Left ventricle myocardium superior (tissue), 1 donor: ENCODE results near the gene IMPA2. TPM values are rescaled to one million over a fixed set of nuclear protein-coding genes. Genes with fewer than 3 reads are reported as not detected.
A peak's percentile ranks its signal among the peaks of the same experiment; 100 is the strongest.

Experiments
- ATAC-seq: fragments of 200-7000 bp; cut with Tn5 transposase; one replicate; pipeline ENCODE4 v1.9.1; 2020; ENCODE audit warnings: mild to moderate bottlenecking, moderate library complexity
- DNase-seq: peaks from one replicate; pipeline ENCODE4 v3.0.0-alpha.2; 2020
- intact Hi-C: fragments of 100-400 bp; cut with micrococcal nuclease; formaldehyde crosslinking; loops from one replicate; pipeline ENCODE4 v1.11.0; 2022
- total RNA-seq: library from RNA; stranded (reverse); fragmentation: NEBNext Ultra II Directional; extraction: Animal tissue kit (Norgen Biotek cat#: 25700); gene quantifications from one replicate; pipeline ENCODE4 v1.2.1, GENCODE V29; 2021
- donor health status: DM: no; HTN: yes; CAD: no; lungs with severe emphysema.

Gene IMPA2
- total RNA-seq, 1 donor from 2014 or later, result 73.3 TPM

DNA sequence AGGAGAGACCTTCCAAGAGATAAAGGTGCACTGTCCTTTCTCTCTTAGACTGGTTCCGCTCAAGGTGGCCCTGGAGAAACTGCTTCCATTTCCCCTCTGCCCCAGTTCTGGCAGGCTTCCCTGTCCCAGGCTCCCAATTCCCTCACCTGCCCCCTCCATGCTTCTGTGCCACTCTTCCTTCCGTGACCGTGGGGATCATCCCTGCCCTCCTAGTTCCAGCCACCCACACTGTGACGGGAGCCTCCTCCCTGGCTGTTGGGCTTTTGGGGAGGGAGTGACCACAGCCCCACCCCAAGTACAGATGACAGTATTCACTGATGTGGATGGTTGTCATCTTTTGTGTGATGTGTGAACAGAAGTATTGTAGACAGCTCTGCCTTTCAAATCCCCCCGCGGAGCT is 2.8 kb downstream of the IMPA2 start:
- no peak for DNase-seq
- no peak for ATAC-seq
- intact Hi-C loops, result no loop called here

DNA sequence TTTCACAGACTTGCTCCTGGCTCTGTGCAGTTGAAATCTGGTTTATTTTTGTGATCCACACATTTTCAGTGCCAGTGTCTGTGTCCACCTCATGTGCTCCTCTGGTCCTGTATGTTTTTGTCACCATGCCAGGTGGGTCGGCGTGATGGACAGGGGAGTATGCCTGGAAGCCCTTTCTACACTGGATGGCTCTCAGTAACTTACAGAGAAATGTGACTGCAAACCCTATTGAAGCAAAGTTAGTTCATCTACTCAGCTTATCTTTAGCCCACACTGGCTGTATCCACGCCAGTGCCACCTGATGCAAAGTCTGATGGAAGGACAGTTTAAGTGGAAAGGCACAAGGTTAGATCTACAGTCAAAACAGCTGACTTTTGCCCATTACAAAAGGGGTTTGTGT is 4.3 kb downstream of the IMPA2 start:
- DNase-seq (peak; percentile 19), ATAC-seq (no peak)
- intact Hi-C loops, result loop anchor here (5.0 kb wide), 1 partner anchor 38 kb away; no protein-coding TSS in a partner anchor

DNA sequence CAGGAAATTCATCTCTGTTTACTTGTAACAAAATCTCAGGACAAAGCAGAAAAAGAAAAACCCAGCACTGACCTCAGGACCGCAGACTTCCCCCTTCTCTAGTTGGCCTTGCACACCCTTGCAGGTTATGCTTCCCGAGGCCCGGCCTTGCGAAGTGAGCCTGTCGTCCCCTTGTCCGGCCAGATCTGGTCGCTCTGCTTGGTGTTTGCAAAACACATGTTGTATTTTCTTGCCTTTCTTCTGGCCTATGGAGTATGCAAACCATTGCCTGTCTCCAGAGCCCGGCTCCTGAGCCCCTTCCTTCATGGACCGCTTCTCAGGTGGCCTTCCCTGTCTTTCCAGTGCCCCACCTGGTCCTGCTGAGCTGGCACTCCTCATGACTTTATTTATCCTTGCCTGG is 4.8 kb downstream of the IMPA2 start:
- intact Hi-C loops, result loop anchor here (5.0 kb wide), 1 partner anchor 39 kb away; no protein-coding TSS in a partner anchor
- DNase-seq (peak; percentile 27), ATAC-seq (no peak)

DNA sequence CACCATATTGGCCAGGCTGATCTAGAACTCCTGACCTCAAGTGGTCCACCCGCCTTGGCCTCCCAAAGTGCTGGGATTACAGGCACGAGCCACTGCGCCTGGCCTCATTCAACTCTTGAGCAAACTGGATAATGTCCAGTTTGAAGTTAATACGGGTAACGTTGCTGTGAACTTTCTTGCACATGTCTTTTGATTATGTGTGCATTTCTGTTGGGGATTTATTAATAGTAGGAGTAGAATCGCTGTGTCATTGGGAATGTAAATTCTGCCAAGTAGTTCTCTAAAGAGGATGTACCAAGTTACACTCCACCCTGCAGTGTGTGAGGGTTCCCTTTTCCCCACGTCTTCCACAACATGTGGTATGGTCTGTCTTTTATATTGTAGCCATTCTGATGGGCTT is 6.2 kb downstream of the IMPA2 start:
- peak; percentile 88 for ATAC-seq
- intact Hi-C loops, result loop anchor here (5.0 kb wide), 1 partner anchor 40 kb away; no protein-coding TSS in a partner anchor
- DNase-seq, result peak; percentile 39

- intact Hi-C loops, result loop anchor here (5.0 kb wide), 1 partner anchor 42 kb away; no protein-coding TSS in a partner anchor
- DNase-seq, result no peak
- no peak for ATAC-seq
Measured at GRCh38 chr18:11989174-11989573, 7.9 kb downstream of the IMPA2 start.

- intact Hi-C loops, result loop anchor here (5.0 kb wide), 1 partner anchor 43 kb away; no protein-coding TSS in a partner anchor
- DNase-seq (peak; percentile 49), ATAC-seq (no peak)
Measured at GRCh38 chr18:11989966-11990380, 8.7 kb downstream of the IMPA2 start.

GRCh38 chr18:11990539-11990938 is 9.2 kb downstream of the IMPA2 start:
- DNase-seq, result peak; percentile 6

DNA sequence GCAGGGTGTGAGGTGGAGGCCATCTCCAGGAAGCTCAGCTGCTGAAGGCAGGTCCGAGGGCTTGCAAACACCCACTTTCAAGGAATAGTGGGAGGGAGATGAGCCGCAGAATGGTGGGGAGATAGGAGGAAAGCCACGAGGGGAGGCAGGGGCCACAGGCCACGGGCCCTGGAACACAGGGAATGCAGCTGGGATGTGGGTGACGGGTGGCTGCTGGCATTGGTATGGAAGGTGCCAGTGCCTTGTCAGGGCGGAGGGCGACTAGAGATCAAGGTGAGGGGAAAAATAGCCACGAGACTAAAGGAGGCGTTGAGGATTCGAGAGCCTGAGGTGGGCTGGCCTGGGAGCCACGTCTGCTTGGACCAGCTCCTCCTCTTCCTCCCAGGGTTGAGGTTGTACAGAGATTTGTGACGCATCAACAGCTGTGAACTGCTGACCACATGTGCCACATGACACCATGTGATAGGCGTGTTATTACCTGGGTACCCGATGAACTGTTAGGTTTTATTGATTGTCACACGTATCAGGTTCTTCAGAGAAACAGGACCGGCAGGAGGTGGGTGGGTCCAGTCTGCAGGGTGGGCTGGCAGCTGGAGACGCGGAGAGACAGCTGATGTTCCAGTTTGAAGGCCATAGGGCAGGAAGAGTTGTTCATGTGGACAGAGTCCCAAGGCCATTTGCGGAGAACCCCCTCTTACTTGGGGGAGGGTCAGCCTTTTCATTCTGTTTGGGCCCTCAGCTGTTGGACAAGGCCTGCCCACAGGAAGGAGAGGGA is 9.9 kb downstream of the IMPA2 start:
- intact Hi-C loops, result no loop called here
- ATAC-seq (no peak), DNase-seq (peak; percentile 17)

More at GRCh38 chr18:11990539-11990938, 9.2 kb downstream of the IMPA2 start:
- intact Hi-C loops, result no loop called here
- ATAC-seq, result no peak

DNA sequence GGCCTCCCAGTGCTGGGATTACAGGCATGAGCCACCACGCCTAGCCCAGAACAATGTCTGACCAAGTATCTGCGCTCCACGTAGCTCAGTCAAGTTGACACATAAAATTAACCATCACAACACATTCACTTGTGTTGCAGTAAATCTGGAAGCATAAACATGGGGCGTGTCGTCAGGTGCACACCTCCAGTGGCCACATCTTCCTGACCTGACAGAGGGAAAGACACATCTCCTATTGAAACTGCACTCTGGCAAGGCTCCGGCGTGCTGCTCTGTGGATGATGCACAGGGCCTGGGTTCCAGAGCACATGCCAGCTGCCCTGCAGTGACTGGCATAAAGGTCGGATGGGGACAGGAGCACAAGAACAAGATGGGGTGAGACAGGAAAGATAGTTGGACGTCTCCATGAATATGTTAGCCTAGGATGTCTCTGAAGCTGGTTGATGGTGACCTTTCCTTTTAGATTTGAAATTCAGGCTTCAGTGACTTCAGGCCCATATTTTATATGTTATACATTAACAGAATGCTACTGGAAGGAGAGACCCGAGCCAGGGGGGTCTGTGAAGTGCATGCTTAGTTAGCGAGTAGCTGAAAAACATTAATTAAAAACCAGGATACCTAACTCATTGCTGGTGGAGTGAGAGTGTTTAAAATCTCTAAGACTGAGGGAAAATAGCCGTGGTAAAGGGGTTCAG is 10.9 kb downstream of the IMPA2 start:
- no peak for ATAC-seq
- intact Hi-C loops, result no loop called here

DNA sequence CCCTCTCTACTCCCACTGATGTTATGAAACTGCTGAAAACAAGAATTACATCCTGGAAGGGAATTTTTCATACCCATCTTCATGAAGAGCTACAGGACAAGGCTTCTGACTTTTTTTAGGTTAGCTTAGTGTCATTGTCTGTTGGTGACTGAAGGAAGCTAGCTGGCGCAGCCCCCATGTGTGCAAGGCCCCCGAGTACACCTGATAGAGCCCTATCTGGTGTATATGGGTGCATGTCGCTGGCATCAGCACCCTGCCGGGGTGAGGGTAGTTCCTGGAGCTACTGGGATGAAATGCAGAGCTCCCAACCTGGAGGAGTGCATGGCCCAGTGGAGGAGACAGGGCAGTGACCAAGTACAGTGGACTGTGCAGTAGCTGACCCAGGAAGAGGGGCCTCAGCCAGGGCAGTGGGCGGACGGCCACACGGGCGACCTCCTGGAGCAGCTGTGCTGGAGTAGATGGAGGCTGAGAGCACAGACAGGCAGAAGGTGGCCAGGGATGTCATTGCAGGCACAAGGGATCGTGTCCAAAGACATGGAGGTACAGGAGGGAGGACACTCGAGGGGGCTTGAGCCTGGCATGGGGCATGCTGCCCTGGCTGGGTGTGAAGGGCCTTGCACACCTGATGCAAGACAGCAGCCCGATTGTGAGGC is 12.1 kb downstream of the IMPA2 start:
- no peak for ATAC-seq
- intact Hi-C loops, result no loop called here
- peak; percentile 23 for DNase-seq

More for the DNA sequence above, 10.9 kb downstream of the IMPA2 start:
- DNase-seq, result no peak

DNA sequence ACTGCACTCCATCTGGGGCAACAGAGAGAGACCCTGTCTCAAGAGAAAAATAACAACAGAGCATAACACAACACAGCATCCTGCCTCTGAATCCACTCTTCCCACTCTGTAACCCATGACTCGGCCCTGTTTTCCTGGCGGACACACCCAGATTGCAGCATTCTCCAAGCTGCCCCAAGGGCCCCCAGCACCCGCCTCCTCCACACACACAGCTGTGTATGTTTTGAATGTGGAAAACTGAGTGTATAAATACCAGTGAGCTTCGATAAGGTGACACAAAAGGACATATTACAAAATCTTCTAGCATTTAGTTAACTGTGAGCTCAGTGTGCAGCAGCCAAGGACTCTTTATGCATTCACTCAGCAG is 13.0 kb downstream of the IMPA2 start:
- DNase-seq, result peak; percentile 65

DNA sequence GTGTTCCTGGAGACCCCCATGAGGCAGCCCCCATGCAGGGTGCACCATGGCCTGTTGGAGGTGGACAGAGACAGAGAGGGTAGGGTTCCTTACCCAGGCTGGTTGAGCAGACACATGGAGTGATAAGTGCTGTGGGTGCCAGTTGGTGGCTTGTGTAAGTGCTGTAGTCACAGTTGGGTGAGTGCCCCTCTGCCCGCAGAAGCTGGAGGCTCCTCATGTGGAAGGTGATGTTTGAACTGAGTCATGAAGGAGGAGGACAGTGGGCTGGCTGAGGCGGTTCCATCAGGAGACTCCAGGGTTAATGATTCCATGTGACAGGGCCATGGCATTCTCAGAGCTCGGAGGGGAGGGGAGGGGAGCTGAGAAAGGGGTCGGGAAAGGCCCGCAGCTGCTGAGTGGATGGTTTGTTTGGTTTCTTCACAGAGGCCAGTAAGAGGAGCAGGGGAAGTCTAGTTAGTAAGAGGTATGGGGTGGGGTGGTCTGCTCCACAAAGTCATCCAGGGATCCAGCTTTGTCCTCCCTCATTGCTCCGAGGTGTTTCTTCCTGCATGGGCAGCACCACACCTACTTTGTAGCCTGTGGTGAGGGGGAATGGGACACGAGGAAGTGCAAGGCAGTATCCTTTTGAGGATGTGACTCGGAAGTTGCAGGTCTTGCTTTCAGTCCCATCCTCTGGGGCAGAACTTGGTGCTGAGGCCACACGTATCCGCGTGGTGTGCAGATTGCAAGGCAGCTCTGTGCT is 13.6 kb downstream of the IMPA2 start:
- ATAC-seq (no peak), DNase-seq (peak; percentile 30)
- intact Hi-C loops, result no loop called here

More for the DNA sequence above, 13.0 kb downstream of the IMPA2 start:
- ATAC-seq, result peak; percentile 64
- intact Hi-C loops, result no loop called here

GRCh38 chr18:11995445-11996189 is 14.3 kb downstream of the IMPA2 start:
- ATAC-seq, result peak; percentile 87
- intact Hi-C loops, result no loop called here
- DNase-seq, result peak; percentile 82

DNA sequence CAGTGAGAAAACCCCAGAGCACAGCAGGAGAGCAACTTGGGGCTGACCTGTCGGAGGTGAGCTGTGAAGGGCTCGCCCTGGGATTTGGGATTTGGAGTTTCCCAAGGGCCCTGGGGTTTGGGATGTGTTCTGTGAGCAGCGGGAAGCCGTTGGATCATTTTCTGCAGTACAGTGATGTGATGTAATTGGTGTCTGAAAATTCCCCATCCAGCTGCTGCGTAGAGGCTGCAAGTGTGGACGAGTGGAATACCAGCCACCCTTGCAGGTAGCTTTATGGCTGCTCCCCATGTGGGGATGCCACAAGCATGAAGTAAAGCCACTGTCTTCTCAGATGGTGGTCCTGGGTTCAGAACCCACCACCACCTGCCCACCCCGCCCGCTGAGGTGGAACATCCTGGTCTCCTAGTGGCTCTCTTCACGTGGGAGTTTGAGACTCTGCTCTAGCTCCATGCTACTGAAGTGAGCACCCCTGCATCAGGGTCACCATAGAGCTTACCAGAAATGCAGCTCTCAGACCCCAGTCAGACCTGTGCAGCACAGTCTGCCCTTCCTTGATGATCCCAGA is 15.0 kb downstream of the IMPA2 start:
- intact Hi-C loops, result no loop called here
- no peak for ATAC-seq

GRCh38 chr18:11996907-11997306 is 15.6 kb downstream of the IMPA2 start:
- intact Hi-C loops, result no loop called here

More for the DNA sequence above, 15.0 kb downstream of the IMPA2 start:
- DNase-seq, result peak; percentile 17

DNA sequence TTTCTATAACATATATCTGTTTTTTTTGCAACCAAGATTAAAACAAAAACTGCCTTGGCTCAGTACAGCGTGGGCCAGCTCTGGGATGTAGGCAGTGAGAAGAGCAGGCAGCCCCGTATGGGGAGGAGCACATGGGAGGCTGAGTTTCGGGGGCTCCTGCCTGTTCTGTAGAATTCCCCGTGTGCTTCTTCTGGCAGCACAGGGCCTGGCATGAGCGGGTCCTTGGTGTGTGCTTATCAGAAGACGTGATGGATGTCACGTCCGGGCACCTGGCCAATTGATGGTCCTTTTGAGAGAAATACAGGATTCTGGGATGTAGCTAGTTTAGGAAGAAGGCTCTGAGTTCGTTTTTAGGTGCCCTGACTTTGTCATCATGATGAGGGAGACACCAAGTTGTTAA is 16.2 kb downstream of the IMPA2 start:
- DNase-seq, result peak; percentile 42
- no peak for ATAC-seq
- intact Hi-C loops, result no loop called here

More at GRCh38 chr18:11996907-11997306, 15.6 kb downstream of the IMPA2 start:
- no peak for DNase-seq
- no peak for ATAC-seq

- intact Hi-C loops, result no loop called here
- ATAC-seq (peak; percentile 78), DNase-seq (peak; percentile 73)
Measured at GRCh38 chr18:11998193-11998592, 16.9 kb downstream of the IMPA2 start.

DNA sequence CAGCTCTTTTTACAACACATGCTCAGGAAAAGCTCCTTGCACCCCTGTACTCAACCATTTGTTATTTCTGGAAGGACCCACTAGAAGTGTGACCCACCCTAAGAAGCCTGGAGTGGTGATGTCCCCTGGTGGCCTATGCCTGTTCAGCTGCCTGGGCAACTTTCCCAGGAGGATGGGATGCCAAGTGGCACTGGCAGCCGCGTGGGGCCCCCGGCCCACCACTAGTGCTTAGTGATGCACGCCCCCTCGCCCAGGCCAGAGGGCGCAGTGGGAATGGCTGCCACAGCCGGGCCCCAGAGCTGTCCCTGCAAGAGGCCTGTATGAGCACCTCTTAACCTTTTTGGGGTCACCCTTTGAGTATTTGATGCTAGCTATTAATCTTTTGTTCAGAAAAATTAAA is 18.1 kb downstream of the IMPA2 start:
- intact Hi-C loops, result no loop called here
- ATAC-seq (no peak), DNase-seq (no peak)
